ENCODE measurements around the gene URAD. TPM values are rescaled to one million over a fixed set of nuclear protein-coding genes. Genes with fewer than 3 reads are reported as not detected.

URAD gene
- total and polyA plus RNA-seq, 12 donors: not detected

DNA sequence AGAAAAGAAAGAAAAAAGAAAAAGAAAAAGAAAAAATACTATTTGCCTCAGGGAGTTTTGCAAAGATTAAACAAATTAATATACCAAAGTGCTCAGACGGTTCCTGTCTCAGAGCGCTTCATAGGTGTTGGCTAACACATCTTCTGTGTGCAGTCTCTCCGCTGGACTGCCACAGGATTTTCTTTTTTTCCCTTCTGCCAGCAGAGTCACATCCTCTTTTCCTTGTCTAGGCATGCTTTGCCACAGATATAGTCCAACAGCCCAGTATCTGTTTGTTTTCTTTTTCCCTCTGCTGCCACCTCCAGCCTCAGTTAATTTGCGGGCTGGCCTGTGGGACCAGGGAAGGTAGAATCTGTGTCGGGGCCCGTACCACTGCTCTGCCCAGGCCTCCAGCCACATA is 3.4 kb upstream of the URAD start:
- Histone ChIP-seq H3K4me1 (replicated peaks in 1 of 2) (no peaks in the 10 kb centered on the region), H3K27me3 (peaks cover 5% of the 10 kb centered on the region), H3K9me3 (replicated peaks in 1 of 3) (no peaks in the 10 kb centered on the region), H3K36me3 (replicated peaks in 1 of 2) (no peaks in the 10 kb centered on the region), H3K4me3 (no peak overlapping the region), H3K27ac (no peak overlapping the region)
- WGBS, 4 donors: 67 to 73% (median 71%) methylated on average over 6 of the region's 6 CpGs
- no peak for TF ChIP-seq POLR2A (IDR thresholded peaks at IDR 0.05)
- TF ChIP-seq, protein P1, sequence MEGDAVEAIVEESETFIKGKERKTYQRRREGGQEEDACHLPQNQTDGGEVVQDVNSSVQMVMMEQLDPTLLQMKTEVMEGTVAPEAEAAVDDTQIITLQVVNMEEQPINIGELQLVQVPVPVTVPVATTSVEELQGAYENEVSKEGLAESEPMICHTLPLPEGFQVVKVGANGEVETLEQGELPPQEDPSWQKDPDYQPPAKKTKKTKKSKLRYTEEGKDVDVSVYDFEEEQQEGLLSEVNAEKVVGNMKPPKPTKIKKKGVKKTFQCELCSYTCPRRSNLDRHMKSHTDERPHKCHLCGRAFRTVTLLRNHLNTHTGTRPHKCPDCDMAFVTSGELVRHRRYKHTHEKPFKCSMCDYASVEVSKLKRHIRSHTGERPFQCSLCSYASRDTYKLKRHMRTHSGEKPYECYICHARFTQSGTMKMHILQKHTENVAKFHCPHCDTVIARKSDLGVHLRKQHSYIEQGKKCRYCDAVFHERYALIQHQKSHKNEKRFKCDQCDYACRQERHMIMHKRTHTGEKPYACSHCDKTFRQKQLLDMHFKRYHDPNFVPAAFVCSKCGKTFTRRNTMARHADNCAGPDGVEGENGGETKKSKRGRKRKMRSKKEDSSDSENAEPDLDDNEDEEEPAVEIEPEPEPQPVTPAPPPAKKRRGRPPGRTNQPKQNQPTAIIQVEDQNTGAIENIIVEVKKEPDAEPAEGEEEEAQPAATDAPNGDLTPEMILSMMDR (IDR thresholded peaks at IDR 0.05): no peak
- intact Hi-C loops (cut with DNase I): no loop called here
- no peak for DNase-seq

DNA sequence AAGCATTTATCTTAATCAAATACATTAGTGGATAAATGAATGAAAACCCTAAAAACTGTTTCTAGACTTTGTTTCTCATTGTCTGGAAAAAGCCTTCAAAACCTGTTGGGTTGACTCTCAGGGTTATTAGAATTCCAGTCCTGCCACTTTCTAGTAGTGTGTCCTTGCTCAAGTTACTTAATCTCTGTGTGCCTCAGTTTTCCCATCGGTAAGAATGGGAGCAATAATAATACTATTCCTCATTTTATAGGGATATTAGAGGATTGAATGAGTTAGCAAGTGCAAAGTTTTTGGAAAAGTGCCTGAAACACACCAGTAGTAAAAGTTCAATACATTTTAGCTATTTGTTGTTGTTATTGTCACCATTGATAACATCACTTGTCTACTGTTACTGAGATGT is 2.9 kb downstream of the URAD start:
- DNase-seq: no peak
- Histone ChIP-seq H3K27me3 (peaks cover 34% of the 10 kb centered on the region), H3K4me1 (replicated peaks in 1 of 2) (no peaks in the 10 kb centered on the region), H3K4me3 (no peak overlapping the region), H3K36me3 (replicated peaks in 1 of 2) (no peaks in the 10 kb centered on the region), H3K27ac (no peak overlapping the region), H3K9me3 (replicated peaks in 1 of 3) (no peaks in the 10 kb centered on the region)
- TF ChIP-seq, protein P1 (IDR thresholded peaks at IDR 0.05): no peak
- no peak for TF ChIP-seq POLR2A (IDR thresholded peaks at IDR 0.05)
- 71 to 88% (median 84%) methylated on average over 1 of the region's 1 CpG for WGBS, 4 donors
- intact Hi-C loops (cut with DNase I): loop anchor here (5.0 to 10.0 kb wide), 4 partner anchors 151 to 1001 kb away; no protein-coding TSS in a partner anchor

DNA sequence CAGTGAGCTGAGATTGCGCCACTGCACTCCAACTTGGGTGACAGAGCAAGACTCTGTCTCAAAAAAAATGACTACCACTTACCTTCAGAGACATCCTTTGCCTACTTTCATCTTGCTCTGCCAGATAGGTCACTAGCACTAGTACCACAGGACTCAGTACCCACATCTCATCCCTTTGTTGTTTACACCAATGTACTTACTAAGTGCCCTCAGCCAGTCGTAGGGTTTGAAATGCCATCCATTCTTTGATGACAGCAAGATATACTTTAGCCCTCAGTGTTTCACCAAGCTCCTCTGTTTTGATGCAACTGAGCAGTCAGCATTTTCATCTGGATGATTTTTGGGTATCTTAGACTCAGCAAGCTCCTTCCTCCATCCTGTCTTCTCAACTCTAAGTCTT is 6.1 kb downstream of the URAD start:
- intact Hi-C loops (cut with DNase I): loop anchor here (5.0 to 10.0 kb wide), 5 partner anchors 148 to 998 kb away; no protein-coding TSS in a partner anchor
- no peak overlapping the region for H3K27ac ChIP-seq
- H3K9me3 ChIP-seq (replicated peaks in 1 of 3): no peaks in the 10 kb centered on the region
- TF ChIP-seq, protein P1 (IDR thresholded peaks at IDR 0.05): no peak
- no peak for TF ChIP-seq POLR2A (IDR thresholded peaks at IDR 0.05)
- H3K4me3 ChIP-seq: no peak overlapping the region
- H3K27me3 ChIP-seq: peaks cover 61% of the 10 kb centered on the region
- DNase-seq: no peak
- H3K36me3 ChIP-seq (replicated peaks in 1 of 2): no peaks in the 10 kb centered on the region
- H3K4me1 ChIP-seq (replicated peaks in 1 of 2): no peaks in the 10 kb centered on the region
- 46 to 63% (median 52%) methylated on average over 2 of the region's 2 CpGs for WGBS, 4 donors

DNA sequence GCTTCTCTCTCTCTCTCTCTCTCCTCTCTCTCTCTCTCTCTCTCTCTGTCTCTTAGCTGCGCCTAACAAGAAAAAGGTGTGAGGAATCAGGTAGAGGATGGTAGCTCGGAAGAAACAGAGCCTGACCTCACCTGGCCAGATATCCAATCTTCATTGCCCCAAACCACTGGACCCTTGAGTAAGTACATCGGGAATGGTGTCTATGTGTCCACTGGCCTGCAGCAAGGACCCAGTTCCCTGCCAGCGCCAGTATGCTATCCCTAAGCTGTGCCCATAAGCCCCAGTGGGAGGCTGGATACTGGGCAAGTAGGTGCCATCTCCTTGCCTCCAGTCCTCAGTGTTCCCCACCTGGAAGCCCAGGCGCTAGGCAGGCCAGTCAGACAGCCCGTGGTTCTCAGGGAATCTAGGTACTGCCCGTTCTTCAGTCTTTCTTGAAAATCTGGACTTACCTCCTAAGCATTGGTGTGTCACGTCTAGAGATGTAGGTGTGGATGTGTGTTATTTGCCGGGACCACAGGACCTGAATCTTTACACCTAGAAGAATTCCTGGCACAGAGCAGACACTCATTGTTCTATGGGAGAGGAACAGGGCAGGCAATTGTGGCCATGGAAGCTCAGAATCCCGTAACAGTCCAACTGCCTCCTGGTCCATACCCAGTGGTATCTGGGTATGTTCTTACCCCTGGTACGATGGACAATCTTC is 7.3 kb downstream of the URAD start:
- TF ChIP-seq, protein P1 (IDR thresholded peaks at IDR 0.05): no peak
- TF ChIP-seq POLR2A (IDR thresholded peaks at IDR 0.05): no peak
- no peaks in the 10 kb centered on the region for H3K9me3 ChIP-seq (replicated peaks in 1 of 3)
- H3K27ac ChIP-seq: no peak overlapping the region
- H3K4me1 ChIP-seq (replicated peaks in 1 of 2): no peaks in the 10 kb centered on the region
- H3K36me3 ChIP-seq (replicated peaks in 1 of 2): no peaks in the 10 kb centered on the region
- WGBS, 4 donors: 14 to 22% (median 19%) methylated on average over 9 to 11 of the region's 11 CpGs
- H3K4me3 ChIP-seq: no peak overlapping the region
- DNase-seq: no peak
- peaks cover 72% of the 10 kb centered on the region for H3K27me3 ChIP-seq
- intact Hi-C loops (cut with DNase I): loop anchor here (5.0 to 10.0 kb wide), 5 partner anchors 146 to 996 kb away; no protein-coding TSS in a partner anchor

Data from adrenal gland (tissue), 12 donors.